ENCODE data around the gene IPO9. TPM values are rescaled to one million over a fixed set of nuclear protein-coding genes. Genes with fewer than 3 reads are reported as not detected.
A peak's percentile ranks its signal among the peaks of the same experiment; 100 is the strongest.

IPO9 gene
- total RNA-seq, 1 donor from 2014 or later: 124 TPM

GRCh38 chr1:201870397-201870796 is 41.4 kb downstream of the IPO9 start:
- no peaks in the 10 kb centered on the region for H3K4me1 Mint-ChIP-seq
- H3K4me3 Mint-ChIP-seq: no peak overlapping the region

GRCh38 chr1:201874672-201875071 is 45.7 kb downstream of the IPO9 start:
- Mint-ChIP-seq H3K36me3 (ENCODE audit: low read depth) (peaks cover 33% of the 10 kb centered on the region), H3K9me3 (no peaks in the 10 kb centered on the region), H3K4me3 (no peak overlapping the region), H3K4me1 (peaks cover 11% of the 10 kb centered on the region), H3K27me3 (ENCODE audit: low read depth) (no peaks in the 10 kb centered on the region), H3K27ac (ENCODE audit: unreplicated experiment) (peak overlapping the region; percentile 55)
- no peak for TF ChIP-seq CTCF (conservative IDR thresholded peaks at IDR 0.05)
- no peak for DNase-seq (ENCODE audit: low read depth, low spot score)

More at GRCh38 chr1:201870397-201870796, 41.4 kb downstream of the IPO9 start:
- H3K36me3 Mint-ChIP-seq (ENCODE audit: low read depth): peaks cover 41% of the 10 kb centered on the region
- no peak for TF ChIP-seq CTCF (conservative IDR thresholded peaks at IDR 0.05)
- H3K27ac Mint-ChIP-seq (ENCODE audit: unreplicated experiment): peak overlapping the region; percentile 59
- no peaks in the 10 kb centered on the region for H3K27me3 Mint-ChIP-seq (ENCODE audit: low read depth)
- no peaks in the 10 kb centered on the region for H3K9me3 Mint-ChIP-seq
- no peak for DNase-seq (ENCODE audit: low read depth, low spot score)

- Mint-ChIP-seq H3K27me3 (ENCODE audit: low read depth) (no peaks in the 10 kb centered on the region), H3K4me3 (no peak overlapping the region), H3K27ac (ENCODE audit: unreplicated experiment) (no peak overlapping the region), H3K4me1 (peaks cover 11% of the 10 kb centered on the region), H3K9me3 (no peaks in the 10 kb centered on the region), H3K36me3 (ENCODE audit: low read depth) (peaks cover 28% of the 10 kb centered on the region)
- no peak for DNase-seq (ENCODE audit: low read depth, low spot score)
- TF ChIP-seq CTCF (conservative IDR thresholded peaks at IDR 0.05): peak; percentile 51
These were observed 47.3 kb downstream of the IPO9 start for GRCh38 chr1:201876148-201876818.

GRCh38 chr1:201877877-201878401 is 49.0 kb downstream of the IPO9 start:
- H3K4me3 Mint-ChIP-seq: peak overlapping the region; percentile 26
- H3K36me3 Mint-ChIP-seq (ENCODE audit: low read depth): peaks cover 15% of the 10 kb centered on the region
- no peaks in the 10 kb centered on the region for H3K27me3 Mint-ChIP-seq (ENCODE audit: low read depth)
- no peak overlapping the region for H3K27ac Mint-ChIP-seq (ENCODE audit: unreplicated experiment)
- H3K4me1 Mint-ChIP-seq: peaks cover 11% of the 10 kb centered on the region
- no peak for DNase-seq (ENCODE audit: low read depth, low spot score)
- TF ChIP-seq CTCF (conservative IDR thresholded peaks at IDR 0.05): peak; percentile 76
- no peaks in the 10 kb centered on the region for H3K9me3 Mint-ChIP-seq

GRCh38 chr1:201880928-201881571 is 52.1 kb downstream of the IPO9 start:
- H3K27ac Mint-ChIP-seq (ENCODE audit: unreplicated experiment): no peak overlapping the region
- H3K27me3 Mint-ChIP-seq (ENCODE audit: low read depth): peaks cover 2% of the 10 kb centered on the region
- no peak for DNase-seq (ENCODE audit: low read depth, low spot score)
- peaks cover 6% of the 10 kb centered on the region for H3K4me1 Mint-ChIP-seq
- H3K4me3 Mint-ChIP-seq: peak overlapping the region; percentile 15
- no peaks in the 10 kb centered on the region for H3K9me3 Mint-ChIP-seq
- TF ChIP-seq CTCF (conservative IDR thresholded peaks at IDR 0.05): no peak
- H3K36me3 Mint-ChIP-seq (ENCODE audit: low read depth): peaks cover 2% of the 10 kb centered on the region

Measured in neural crest cell (in vitro differentiated cells).